NOMO-1 (cell line): ENCODE measurements around the gene MESP2.

Experiments used
- DNase-seq, 2 experiments: peaks; one replicate each; lab custom pipeline; 2025; ENCODE audit not compliant: unreplicated experiment in 2 of 2; lab: John Stamatoyannopoulos, UW

MESP2 gene

GRCh38 chr15:89776274-89777072 is at the start of gene MESP2:
Gene MESP2 (plus strand): TSS chr15:89776332. CDS start chr15:89776358, 26 bp downstream.
- peak; percentile 78 to 80 for DNase-seq

- no peak for DNase-seq
These were observed 47.9 kb upstream of the MESP2 start for GRCh38 chr15:89728254-89728653.

DNA sequence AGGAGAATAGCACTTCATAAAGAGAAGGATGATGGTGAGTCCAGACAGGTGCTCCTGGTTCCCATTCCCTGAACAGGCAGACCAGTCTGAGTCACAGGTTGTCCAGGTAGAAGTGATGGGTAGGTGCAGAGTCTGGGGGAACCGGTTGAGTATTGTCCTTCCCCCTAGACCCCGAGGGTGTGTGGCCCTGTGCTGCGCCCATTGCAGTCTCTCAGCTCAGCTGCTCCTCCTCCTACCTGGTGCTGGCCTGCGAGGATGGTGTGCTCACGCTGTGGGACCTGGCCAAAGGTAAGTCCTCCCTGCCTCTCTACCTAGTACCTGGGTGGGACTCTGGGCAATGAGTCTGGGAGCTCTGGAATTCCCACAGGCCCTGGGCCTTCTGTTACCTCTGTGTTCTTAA is 44.9 kb upstream of the MESP2 start:
- no peak for DNase-seq

DNA sequence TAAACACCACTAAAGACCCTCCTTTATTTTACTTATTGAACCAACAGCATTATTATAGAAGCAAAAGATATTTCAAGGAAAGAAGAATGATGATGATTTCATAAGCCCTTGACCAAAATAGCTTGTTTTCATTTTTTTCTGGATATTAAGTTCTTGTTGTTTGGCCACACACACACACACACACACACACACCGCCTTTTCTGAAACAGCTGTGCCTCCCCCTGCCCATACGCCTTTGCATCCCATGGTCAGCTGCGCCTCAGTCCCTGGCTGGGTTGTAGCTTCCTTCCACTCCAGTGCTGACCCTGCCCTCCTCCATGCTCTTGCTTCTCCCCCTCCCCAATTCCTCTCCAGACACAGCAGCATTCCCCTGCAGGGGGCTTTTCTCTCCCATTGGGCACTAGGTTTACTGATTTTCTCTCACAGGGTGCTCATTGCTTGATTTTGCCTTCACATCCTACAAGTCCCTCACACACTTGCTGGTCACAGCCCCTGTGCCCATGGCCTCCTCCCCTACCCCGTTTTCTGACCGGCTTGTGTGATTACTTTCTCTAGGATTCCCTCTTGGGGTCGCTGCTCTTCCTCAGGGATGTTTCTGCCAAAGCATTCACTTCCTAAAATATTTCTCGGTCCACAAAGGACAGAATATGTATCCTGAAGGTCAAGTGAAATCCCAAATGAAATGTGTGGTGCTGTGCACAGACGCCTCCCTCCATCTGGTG is 43.5 kb upstream of the MESP2 start:
- no peak for DNase-seq

DNA sequence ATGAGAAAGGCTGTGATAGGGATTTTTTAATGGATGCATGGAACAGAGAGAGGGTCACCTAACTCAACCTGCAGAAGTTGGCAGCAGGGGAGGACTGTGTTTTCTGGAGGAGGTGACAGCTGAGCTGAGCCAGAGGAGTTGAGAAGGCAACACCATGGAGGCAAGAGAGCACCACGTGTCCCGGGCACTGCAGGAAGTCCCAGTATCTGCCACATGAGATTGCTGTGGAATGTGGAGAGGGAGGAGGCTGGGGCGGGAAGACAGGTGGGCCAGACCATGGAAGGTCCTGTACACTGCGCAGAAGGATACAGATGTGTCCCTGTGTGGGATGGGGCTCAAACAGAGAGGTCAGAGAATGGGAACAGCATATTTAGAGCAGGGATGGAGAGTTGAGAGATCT is 40.4 kb upstream of the MESP2 start:
- no peak for DNase-seq

DNA sequence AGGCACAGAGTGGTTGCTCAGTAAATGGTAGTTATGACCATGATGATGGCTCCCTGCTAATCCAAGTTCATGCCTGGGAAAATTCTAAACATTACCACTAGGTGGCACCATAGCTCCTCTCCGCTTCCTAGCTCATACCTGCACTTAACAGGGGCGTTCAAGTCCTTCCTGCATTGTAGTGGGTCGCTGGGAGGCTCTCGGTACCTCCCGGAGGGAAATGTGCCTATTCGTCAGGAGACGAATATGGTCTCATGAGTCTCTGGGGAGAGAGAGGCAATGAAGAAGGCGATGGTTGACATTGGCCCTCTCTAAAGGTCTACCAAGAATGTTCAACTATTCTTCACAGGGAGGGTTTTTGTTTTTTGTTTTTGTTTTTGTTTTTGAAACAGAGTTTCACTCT is 36.0 kb upstream of the MESP2 start:
- DNase-seq, result peak; percentile 18 to 63

DNA sequence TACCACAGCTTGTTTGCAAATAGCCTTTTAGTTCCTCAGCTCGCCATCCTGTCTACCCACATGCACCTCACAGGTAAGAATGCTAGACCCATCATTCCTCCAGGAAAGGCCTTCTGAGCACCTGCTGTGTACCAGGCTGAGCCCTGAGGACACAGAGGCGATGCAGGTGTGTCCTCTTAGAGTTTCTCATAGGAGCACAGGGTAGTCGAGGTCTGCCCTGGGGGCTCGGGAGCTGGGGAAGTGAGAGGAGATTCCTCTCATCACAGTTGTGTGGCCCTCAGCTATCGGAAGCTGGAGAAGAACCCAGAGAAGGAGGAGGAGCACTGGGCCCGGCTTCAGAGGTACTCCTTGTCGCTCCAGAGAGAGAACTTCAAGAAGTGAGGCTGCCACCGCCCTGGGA is 33.1 kb upstream of the MESP2 start:
- DNase-seq, result no peak

GRCh38 chr15:89743594-89743993 is 32.5 kb upstream of the MESP2 start:
- DNase-seq, result no peak

DNA sequence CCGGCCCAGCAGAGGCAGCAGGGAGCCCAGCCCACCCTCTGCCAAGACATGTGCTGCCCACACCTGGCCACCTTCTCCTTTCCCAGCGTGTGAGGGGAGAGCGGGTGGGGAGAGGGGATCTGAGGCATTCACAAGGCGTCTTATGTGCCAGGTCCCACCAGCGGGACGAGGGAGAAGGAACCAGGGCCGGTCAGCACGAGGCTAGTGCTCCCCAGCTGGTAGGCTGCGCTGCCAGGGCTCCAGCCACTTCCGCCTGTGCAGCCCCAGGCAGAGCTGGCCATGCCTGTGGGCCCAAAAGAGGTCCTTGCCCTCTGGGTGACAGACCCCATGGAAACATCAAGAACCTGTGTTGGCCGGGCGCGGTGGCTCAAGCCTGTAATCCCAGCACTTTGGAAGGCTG is 31.0 kb upstream of the MESP2 start:
- no peak for DNase-seq

- DNase-seq, result no peak
These were observed 30.4 kb upstream of the MESP2 start for GRCh38 chr15:89745768-89746167.

DNA sequence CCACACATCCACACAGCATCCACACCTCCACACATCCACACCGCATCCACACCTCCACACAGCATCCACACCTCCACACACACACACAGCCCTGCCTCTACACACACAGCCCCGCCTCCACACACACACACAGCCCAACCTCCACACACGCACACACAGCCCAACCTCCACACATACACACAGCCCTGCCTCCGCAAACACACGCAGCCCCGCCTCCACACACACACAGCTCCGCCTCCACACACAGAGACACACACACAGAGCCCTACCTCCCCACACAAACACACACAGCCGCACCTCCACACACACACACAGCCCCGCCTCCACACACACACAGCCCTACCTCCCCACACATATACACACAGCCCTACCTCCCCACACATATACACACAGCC is 29.7 kb upstream of the MESP2 start:
- DNase-seq, result no peak

- DNase-seq, result no peak
These were observed 28.1 kb upstream of the MESP2 start for GRCh38 chr15:89747708-89748682.

GRCh38 chr15:89749054-89749453 is 27.1 kb upstream of the MESP2 start:
- no peak for DNase-seq

DNA sequence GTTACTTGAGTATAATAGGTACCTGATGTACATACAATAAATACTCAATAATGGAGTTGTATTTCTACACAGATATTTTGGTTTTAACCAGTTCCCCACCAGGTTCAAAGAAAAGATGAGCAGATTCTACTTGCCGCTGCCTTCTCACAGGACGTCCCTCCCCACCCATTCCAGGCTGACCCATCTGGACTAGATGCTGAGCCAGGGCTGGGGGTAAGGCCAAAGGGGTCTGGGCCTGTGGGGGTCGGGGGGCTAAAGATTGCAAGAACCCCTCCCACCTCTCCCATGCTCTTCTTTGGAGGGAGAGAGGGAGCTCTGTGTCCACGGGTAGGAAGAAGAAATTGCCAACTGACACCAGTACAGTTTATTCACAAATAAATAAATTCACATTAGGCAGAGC is 26.6 kb upstream of the MESP2 start:
- no peak for DNase-seq

GRCh38 chr15:89749951-89750559 is 26.1 kb upstream of the MESP2 start:
- DNase-seq, result no peak

- peak; percentile 94 to 96 for DNase-seq
These were observed 25.3 kb upstream of the MESP2 start, which contains the start of gene MESP1 for GRCh38 chr15:89750560-89751542. Gene MESP1 (minus strand): TSS chr15:89751249. CDS start chr15:89751231, 18 bp downstream.

GRCh38 chr15:89751748-89752147 is 24.4 kb upstream of the MESP2 start:
- DNase-seq, result no peak

DNA sequence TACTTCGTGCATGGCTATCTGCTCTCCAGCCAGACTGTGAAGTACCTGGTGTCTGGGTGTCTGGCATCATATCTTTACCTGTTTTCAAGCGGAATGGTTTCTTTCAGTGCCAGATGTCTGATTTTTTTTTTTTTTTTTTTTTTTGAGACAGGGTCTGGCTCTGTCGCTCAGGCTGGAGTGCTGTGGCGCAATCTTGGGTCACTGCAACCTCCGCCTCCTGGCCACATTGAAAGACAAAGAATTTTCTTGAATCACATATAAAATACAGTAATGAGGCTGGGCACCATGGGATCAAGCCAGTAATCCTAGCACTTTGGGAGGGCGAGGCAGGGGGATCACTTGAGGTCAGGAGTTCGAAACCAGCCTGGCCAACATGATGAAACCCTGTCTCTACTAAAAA is 22.3 kb upstream of the MESP2 start:
- no peak for DNase-seq

DNA sequence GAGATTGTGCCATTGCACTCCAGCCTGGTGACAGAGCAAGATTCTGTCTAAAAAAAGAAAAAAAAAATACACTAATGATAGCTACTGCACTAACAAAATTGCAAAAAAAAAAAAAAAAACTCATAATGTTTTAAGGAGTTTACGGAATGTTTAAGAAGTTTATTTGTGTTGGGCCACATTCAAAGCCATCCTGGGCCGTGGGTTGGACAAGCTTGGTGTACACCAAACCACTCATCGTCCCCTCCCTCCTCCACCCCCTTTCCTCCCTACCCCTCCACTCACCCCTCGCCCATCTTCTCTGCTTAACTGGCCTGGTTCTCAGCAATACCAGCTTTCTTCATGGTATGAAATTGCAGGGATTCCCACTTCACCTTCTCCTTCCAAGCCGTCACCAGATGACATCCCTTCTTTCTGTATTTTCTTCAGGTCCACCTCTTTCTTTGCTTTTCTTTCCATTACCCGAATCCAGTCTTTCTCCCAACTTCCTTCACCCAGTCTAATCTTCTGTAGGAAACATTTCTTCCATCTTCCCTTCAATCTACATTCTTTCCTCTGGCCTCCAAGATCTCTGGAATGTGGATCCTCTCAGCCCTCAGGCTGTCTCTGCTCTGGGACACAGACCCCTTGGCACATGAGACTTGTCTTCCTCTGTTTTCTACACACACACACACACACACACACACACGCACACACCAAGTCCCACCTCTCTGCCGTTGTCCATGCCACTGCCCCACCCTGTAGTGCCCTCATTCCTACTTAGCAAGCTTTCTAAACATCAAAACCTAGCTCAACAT is 21.6 kb upstream of the MESP2 start:
- DNase-seq, result no peak
